DOHH2 (cell line): ENCODE measurements around the gene RARG.

Experiments
- H3F3A ChIP-seq: fragments of 200-600 bp; sonication (generic), shearing (Covaris generic); 2 replicates; pipeline ENCODE4 v1.6.0; 2016; ENCODE audit warnings: antibody characterized with exemption, mild to moderate bottlenecking; ENCODE audit not compliant: control insufficient read depth, insufficient read depth
- H3K27ac ChIP-seq: fragments of 200-600 bp; sonication (generic); 2 replicates; pipeline ENCODE4 v1.5.1; 2014; ENCODE audit warnings: low read depth, mild to moderate bottlenecking, low read length, moderate library complexity
- H3K27me3 ChIP-seq: fragments of 200-600 bp; sonication (generic); 2 replicates; pipeline ENCODE4 v1.6.1; 2014; ENCODE audit warnings: mild to moderate bottlenecking, low read length, mixed read lengths; ENCODE audit not compliant: control insufficient read depth
- H3K36me3 ChIP-seq: fragments of 200-600 bp; sonication (generic); 2 replicates; pipeline ENCODE4 v1.6.1; 2014; ENCODE audit warnings: mild to moderate bottlenecking, low read length, moderate library complexity, mixed read lengths; ENCODE audit not compliant: control insufficient read depth
- H3K4me1 ChIP-seq: fragments of 200-600 bp; sonication (generic); 2 replicates; pipeline ENCODE4 v1.6.1; 2014; ENCODE audit warnings: mild to moderate bottlenecking, low read length, mixed read lengths; ENCODE audit not compliant: control insufficient read depth
- H3K4me2 ChIP-seq: fragments of 200-600 bp; sonication (generic); 2 replicates; pipeline ENCODE4 v1.6.0; 2014; ENCODE audit warnings: mild to moderate bottlenecking, low read length, moderate library complexity
- H3K4me3 ChIP-seq: fragments of 200-600 bp; sonication (generic); 2 replicates; pipeline ENCODE4 v1.5.1; 2014; ENCODE audit warnings: mild to moderate bottlenecking, low read length, mixed read lengths
- H3K79me2 ChIP-seq: fragments of 200-600 bp; sonication (generic); 2 replicates; pipeline ENCODE4 v1.6.1; 2014; ENCODE audit warnings: mild to moderate bottlenecking, low read length, mixed read lengths; ENCODE audit not compliant: control insufficient read depth
- H3K9me2 ChIP-seq: fragments of 200-600 bp; sonication (generic); replicated peaks from 2 replicates; pipeline ENCODE4 v1.6.1; 2014; ENCODE audit warnings: mild to moderate bottlenecking, low read length, mixed read lengths; ENCODE audit not compliant: control insufficient read depth
- H3K9me3 ChIP-seq: fragments of 200-600 bp; sonication (generic); 2 replicates; pipeline ENCODE4 v1.6.1; 2014; ENCODE audit warnings: antibody characterized with exemption, low read length, mixed read lengths; ENCODE audit not compliant: control insufficient read depth, insufficient read depth
- H4K20me1 ChIP-seq: fragments of 200-600 bp; sonication (generic); 2 replicates; pipeline ENCODE4 v1.6.0; 2014; ENCODE audit warnings: low read depth, mild to moderate bottlenecking, antibody characterized with exemption, low read length, moderate library complexity; ENCODE audit not compliant: control insufficient read depth, insufficient read depth
- EZH2phosphoT487 ChIP-seq: fragments of 200-600 bp; sonication (generic); IDR thresholded peaks from 2 replicates; pipeline ENCODE4 v1.6.1; 2017; ENCODE audit warnings: borderline replicate concordance, mild to moderate bottlenecking, antibody characterized with exemption, low read length, moderate library complexity, mixed read lengths
- TF ChIP-seq, protein P1 (sequence below): fragments of 200-600 bp; sonication (generic); IDR thresholded peaks from one replicate; pipeline ENCODE4 v1.5.1; 2014; ENCODE audit warnings: antibody characterized with exemption, mild to moderate bottlenecking, low read depth, low read length; ENCODE audit not compliant: poor library complexity, severe bottlenecking

RARG gene

DNA sequence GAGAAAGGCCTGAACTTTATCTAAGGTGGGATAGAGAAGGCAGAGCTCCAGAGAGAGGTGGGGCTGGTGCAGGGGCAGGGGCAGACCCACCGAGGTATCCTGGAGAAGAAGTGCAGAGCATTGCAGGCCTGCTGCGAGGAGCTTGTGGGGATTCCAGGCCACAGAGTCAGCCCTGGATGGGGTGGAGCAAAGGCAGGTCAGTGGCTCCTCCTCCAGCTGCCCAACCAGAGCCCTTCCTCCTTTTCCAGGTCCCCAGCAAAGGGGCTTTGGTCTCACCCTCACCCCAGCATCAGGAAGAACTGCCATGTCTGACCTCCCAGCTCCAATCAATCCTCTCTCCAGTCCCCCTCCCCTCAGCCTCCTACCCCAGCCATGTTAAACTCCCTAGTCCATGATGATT, 71.3 kb downstream of the RARG start:
- Histone ChIP-seq H3K36me3 (no peaks in the 10 kb centered on the region), H3K9me3 (no peaks in the 10 kb centered on the region), H3K79me2 (no peaks in the 10 kb centered on the region), H3K27ac (no peak overlapping the region), H3K4me3 (no peak overlapping the region), H3K4me2 (no peak overlapping the region), H4K20me1 (no peaks in the 10 kb centered on the region), H3K4me1 (peaks cover 10% of the 10 kb centered on the region), H3K27me3 (no peaks in the 10 kb centered on the region), H3F3A (peaks cover 3% of the 10 kb centered on the region; the same call in 1 of the 2 replicates), H3K9me2 (no peaks in the 10 kb centered on the region)
- no peak for TF ChIP-seq EZH2phosphoT487
- TF ChIP-seq, protein P1, sequence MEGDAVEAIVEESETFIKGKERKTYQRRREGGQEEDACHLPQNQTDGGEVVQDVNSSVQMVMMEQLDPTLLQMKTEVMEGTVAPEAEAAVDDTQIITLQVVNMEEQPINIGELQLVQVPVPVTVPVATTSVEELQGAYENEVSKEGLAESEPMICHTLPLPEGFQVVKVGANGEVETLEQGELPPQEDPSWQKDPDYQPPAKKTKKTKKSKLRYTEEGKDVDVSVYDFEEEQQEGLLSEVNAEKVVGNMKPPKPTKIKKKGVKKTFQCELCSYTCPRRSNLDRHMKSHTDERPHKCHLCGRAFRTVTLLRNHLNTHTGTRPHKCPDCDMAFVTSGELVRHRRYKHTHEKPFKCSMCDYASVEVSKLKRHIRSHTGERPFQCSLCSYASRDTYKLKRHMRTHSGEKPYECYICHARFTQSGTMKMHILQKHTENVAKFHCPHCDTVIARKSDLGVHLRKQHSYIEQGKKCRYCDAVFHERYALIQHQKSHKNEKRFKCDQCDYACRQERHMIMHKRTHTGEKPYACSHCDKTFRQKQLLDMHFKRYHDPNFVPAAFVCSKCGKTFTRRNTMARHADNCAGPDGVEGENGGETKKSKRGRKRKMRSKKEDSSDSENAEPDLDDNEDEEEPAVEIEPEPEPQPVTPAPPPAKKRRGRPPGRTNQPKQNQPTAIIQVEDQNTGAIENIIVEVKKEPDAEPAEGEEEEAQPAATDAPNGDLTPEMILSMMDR: no peak
